ENCODE results near the gene CAMTA1. TPM values are rescaled to one million over a fixed set of nuclear protein-coding genes. Genes with fewer than 3 reads are reported as not detected.

CAMTA1 gene
- total RNA-seq, 1 donor from 2014 or later: 114 TPM

DNA sequence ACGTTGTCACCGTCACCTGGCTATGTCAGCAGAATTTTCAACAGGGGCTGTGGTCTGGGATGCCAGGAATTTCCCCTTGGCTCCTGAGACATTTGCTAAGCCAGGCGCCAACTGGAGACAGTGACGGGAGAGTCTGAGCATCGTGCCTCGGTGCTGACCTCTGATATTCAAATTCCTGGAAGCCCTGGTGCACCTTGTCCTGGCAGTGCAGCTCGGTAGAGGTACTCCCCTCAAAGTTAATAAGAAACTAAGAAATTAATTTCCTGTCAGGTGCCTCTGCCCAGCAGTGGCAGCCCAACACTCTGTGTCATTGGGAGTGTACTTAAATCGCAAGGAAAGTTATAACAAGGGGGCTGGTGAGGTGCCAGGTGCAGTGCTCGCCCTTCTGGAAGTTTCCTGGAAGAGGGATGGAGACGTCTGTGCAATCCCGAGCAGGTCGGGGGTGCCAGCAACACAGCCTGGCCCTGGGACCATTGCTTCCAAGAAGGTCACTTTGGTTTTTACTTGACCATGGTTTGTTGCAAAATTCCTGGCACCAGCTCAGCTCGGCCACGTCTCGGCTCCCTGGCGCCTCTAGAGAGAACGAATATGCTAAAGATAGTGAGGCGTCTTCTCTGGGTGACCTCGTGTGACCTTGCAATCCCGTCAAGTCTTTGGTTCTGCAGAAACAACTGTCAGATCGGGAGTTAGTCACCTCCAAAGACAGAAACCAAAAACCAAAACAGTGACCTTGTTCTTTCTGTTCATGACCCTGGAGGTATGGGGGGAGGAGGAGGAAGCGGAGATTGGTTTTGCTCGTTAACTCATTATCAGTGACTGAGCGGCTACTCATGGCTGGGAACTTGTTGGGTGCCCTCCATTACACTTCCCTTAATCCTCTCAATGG, 836.3 kb downstream of the CAMTA1 start:
- intact Hi-C loops (cut with DNase I): no loop called here
- DNase-seq (ENCODE audit: low spot score): peak; percentile 70

- DNase-seq (ENCODE audit: low spot score): no peak
- intact Hi-C loops (cut with DNase I): no loop called here
Observed at GRCh38 chr1:7623842-7624241, 838.6 kb downstream of the CAMTA1 start.

DNA sequence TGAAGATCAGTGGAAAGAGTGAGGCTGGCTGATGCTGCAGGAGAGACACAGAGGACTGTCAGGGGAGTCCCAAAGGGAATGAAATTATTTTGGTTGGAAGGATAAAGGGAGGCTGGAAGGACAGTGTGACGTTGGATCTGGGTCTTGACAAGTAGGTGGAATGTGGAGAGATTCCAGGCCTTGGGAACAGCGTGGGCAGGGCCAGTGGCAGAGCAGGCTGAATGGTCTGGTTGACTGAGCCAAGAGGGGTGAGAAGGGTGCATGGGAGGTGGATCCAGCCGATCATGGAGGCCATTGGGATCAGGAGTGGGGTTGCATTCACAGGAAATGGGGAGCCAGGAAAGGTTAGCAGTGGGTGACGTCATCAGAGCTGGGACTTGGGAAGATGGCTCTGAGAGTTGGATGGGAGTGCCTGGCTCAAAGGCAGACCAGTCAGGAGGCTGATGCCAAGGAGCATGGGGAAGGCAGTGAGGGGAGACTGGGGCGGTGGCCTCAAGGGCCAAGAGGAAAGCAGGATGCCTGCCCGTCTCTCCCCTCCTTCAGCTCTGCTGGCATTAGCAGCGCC, 839.6 kb downstream of the CAMTA1 start:
- intact Hi-C loops (cut with DNase I): no loop called here
- no peak for DNase-seq (ENCODE audit: low spot score)

DNA sequence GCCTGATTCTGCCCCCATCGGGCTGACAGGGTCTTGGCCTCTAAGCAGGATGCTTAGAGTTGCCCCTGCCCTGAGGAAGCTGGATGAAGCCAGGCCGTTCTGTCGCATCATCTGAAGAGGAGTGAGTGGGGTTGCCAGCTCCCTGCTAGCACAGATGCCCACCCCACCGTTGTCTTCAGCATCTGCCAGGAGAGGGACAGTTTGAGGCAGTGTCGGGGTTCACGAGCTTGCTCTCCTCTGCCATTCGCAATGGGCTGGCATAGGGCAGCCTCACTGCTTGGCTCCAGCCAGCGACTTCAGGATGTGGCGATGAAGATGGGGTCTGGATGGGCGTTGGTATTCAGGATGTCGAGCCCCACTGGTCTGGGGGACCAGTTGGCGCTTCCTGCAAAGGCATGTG, 840.1 kb downstream of the CAMTA1 start:
- DNase-seq (ENCODE audit: low spot score): no peak
- intact Hi-C loops (cut with DNase I): no loop called here

GRCh38 chr1:7628273-7628672, 843.0 kb downstream of the CAMTA1 start:
- DNase-seq (ENCODE audit: low spot score): no peak
- intact Hi-C loops (cut with DNase I): no loop called here

DNA sequence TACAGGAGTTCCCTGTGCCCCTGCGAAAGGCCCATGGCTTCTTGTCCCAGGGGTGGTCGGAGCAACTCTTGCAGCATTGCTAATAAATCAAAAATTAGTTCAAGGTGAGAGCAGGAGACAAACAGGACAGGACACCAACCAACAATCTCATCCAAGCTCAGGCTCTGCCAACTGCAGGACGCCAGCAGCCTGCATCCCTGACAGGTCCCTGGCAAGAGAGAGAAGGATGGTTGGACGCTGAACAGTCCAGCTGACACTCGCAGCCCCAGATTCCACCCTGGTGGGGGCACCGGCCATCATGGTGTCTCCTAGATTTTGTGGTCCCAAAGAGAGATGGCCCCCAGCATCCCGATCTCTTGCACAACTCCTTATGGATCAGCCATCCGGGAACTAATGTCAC, 843.8 kb downstream of the CAMTA1 start:
- intact Hi-C loops (cut with DNase I): no loop called here
- DNase-seq (ENCODE audit: low spot score): no peak

- intact Hi-C loops (cut with DNase I): no loop called here
- DNase-seq (ENCODE audit: low spot score): no peak
Observed at GRCh38 chr1:7629465-7630195, 844.4 kb downstream of the CAMTA1 start.

DNA sequence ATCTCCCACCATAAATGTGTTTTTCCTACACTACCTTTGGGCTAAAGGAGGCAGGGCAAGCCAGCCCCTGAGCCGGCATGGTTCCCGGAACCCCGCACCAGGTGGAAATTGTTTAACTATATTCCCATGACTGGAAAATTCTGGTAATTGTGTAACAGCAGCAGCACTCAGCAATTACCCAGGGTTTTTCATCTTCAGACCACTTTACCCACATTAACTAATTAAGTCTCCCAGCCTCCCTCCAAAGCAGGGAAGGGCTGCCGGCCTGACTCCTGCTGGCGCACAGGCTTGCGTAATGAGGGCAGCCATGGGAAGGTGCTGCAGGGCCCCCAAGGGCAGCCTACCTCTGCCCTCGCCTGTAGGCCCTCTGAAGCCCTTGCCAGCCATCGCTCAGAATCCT, 845.1 kb downstream of the CAMTA1 start:
- DNase-seq (ENCODE audit: low spot score): no peak
- intact Hi-C loops (cut with DNase I): no loop called here

DNA sequence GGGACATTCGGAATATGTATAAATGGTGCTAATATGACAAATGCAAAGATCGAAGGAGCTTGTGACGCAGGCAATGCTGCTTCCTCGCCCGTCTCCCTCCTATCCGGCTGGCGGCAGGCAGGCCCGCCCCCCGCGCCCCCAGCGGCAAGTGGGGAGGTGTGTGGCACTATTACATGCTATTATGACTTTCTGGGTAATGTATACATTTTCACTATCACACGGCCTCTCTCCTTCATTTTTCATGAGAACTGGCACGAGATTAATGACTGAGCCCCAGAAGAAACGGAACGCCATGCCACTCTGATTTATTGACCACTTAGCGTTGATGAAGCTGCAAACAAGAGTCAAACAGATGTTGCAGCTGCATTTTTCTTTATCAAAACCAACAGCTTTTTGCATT, 846.9 kb downstream of the CAMTA1 start:
- intact Hi-C loops (cut with DNase I): no loop called here
- no peak for DNase-seq (ENCODE audit: low spot score)

DNA sequence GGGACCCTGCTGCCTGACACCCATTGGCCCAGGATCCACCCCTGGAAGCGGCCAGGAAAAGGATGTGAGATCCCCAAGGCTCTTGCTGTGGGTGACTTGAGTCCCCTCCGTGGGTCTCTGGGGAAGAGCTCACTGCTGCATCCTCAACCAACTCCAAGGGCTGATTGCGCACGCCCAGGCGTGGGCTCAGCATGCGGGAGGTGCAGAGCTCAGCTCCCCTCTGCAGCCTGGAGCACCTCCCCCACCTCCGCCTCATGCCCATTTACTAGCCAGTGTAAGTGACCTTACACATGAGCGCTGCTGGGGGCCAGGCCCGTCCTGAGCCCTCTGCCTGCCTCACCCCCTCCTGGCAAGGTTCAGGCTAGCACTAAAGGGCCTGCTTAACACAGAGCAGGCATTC, 847.4 kb downstream of the CAMTA1 start:
- intact Hi-C loops (cut with DNase I): no loop called here
- DNase-seq (ENCODE audit: low spot score): no peak

DNA sequence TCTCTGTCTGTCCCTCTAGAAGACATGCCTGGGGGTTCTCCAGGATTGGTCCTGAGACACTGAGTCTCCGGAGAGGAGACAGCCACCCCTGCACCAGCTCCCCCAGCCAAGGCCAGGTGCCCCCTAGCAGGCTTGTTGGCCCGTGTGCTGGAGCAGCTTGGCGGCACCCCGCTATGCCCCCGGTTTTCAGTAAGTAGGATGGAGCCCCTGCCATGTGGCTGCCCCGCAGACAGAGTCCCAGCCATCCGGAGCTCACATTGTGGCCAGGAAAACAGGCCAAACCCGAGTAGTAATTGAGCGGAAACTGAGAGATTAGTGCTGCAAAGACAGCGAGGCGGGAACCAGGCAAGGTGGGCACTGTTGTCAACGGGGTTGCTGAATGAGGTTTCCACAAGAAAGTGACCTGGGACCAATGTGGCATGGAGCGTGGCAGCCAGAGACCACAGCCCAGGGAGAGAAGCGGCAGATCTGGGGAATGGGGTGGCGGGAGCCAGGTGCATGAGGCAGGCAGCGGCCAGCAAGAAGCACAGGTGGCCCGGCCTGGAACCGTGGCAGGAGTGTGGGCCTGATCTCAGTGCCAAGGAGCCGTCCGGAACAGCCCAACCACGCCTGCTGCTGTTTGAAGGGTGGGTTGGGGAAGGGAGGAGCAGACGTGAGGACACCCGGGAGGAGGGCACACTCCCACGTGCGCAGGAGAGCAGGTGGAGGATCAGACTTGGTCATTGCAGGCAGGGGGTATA, 848.4 kb downstream of the CAMTA1 start:
- no peak for DNase-seq (ENCODE audit: low spot score)
- intact Hi-C loops (cut with DNase I): no loop called here

DNA sequence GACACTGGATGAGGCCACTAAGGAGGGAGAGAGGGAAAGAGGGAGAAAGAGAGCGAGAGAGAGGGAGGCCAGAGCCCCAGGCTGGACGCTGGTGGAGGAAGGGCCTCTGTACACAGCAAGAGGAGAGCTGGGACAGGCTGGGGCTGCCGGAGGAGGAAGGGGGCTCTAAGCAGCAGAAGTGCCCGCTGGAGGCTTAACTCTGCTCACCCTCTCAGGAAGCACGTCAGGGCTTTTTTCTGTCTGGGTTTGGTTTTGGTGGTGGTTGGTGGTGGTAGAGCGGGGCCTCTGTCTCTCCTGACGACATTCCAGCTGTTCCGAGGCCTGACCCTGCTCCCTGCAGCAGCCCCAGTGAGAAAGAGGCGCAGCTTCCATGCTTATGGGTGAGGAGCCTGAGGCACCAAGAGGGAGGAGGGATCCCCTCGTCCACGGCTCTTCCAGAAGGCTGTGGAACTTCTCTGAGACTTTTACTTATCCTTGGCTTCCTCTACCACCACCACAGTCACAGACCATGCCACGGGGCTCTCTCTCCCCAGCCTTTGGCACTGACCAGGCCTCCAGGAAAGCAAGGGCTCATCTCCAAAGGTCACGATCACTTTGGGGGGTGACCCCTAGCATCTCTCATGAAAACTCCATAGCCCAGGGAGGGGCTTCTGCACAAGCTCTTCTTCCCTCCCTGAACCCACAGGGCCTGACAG, 849.4 kb downstream of the CAMTA1 start:
- DNase-seq (ENCODE audit: low spot score): no peak
- intact Hi-C loops (cut with DNase I): no loop called here

DNA sequence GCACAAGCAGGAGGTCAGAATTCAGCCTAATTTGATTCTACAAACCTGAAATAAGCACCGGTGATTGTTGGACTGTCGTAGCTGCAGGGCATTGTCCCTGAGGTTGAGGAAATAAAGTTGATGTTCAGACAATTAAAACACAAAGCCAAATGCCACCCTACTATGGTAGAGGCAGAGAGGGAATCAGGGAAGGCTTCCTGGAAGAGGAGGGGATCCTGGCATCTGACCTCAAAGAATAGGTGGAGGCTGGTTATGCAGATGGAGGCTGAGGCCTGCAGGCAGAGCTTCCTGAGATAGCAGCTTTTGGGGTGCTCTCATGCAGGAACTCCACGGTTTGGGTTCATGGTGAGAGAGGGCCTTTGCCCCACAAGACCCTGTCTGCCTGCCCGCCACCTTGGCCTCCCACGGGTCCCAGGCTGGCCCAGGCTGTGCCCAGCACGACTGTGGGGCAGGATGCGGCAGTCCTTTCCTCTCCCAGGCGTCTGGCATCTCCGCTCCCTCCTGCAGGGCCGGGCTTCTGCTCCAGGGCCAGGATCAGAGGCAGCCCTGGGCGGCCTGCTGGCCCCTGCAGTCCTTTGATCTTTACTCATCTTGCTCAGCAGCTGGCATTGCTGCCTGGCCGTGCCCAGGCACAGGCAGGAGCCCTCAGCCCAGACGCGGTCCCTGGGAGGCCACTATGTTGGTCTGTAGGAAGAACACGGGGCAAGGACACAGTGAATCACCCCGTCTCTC, 851.7 kb downstream of the CAMTA1 start:
- no peak for DNase-seq (ENCODE audit: low spot score)
- intact Hi-C loops (cut with DNase I): no loop called here

DNA sequence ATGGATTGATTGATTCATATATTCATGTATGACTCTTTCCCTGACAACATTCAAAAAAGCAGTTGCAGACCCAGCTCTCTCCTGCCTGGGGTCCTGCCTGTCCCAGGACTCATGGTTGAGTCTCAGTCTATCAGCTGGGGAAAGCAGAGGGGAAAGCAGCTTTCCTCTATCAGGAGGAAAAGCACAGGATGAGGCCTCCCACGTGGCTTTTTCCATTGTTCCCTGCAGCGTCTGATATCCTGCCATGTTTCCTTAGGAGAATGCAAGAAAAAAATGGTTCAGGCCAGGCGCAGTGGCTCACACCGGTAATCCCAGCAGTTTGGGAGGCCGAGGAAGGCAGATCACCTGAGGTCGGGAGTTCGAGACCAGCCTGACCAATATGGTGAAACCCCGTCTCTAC, 852.8 kb downstream of the CAMTA1 start:
- intact Hi-C loops (cut with DNase I): no loop called here
- DNase-seq (ENCODE audit: low spot score): no peak

DNA sequence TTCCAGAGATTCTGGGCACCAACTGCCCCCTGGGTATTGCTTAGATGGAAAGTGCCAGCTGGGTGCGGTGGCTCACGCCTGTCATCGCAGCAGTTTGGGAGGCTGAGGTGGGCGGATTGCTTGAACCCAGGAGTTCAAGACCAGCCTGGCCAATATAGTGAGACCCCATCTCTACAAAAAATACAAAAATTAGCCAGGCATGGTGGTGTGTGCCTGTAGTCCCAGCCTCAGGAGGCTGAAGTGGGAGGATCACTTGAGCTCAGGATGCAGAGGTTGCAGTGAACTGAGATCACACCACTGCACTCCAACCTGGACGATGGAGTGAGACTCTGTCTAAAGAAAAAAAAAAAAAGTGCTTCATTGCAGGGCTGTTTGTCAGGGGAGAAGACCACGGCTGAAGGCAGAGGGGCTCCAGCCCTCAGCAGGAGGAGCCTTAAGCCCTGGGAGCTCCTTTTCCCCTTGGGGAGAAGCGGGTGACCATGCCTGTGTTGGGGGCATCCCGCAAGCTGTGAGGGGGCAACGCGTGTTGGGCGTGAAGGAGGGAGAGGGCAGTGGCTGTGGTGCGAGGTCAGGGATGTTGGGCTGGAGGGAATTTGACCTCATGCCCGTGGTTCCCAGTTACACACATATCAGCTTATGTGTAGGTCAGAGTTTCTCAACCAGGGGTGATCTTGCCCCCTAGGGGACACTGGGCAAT, 854.3 kb downstream of the CAMTA1 start:
- no peak for DNase-seq (ENCODE audit: low spot score)
- intact Hi-C loops (cut with DNase I): loop anchor here (10.0 kb wide), 1 partner anchor 275 kb away; no protein-coding TSS in a partner anchor

DNA sequence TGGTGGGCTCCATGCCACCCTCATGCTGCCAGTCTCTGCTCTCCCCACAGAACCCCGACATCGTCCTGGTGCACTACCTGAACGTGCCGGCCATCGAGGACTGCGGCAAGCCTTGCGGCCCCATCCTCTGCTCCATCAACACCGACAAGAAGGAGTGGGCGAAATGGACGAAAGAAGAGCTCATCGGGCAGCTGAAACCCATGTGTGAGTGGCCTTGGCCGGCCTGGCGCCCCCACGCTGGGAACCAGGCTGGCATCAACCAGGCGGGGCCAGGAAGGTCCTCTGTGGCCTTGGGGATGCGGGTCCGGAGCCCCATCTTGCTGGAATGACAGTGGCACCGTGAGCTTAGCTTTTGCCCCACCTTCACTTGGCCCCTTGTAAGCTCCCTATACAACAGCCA, 855.1 kb downstream of the CAMTA1 start:
- intact Hi-C loops (cut with DNase I): loop anchor here (10.0 kb wide), 1 partner anchor 276 kb away; no protein-coding TSS in a partner anchor
- no peak for DNase-seq (ENCODE audit: low spot score)

DNA sequence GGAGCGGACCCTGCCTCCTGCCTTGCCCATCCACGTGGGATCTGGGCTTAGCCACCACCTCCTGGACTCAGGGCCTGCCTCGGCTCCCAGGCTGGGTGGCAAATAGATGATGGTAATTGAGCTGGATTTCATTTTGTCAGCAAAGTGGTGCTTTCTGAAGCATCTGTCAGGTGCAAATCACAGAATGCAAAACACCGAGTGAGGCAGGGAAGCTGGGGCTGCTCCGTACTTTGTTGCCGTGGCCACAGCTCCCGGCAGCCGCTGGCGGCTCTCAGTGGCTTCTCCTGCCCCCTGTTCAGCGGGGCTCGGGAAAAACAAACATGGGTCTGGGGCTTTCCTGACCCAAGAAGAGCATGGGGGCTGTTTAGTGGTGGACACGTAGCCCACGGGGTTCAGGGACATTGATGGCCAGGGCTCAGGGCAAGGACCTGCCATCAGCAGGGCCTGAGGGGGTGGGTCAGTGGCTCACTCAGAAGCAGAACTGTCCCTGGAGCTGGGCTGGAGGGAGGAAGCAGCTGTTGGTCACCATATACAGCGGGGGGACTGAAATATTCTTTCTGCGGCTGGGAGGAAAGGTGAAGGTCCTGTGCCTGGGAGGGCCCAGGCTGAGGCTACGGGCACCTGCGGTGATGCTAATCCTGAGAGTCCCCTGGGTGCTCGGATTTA, 855.8 kb downstream of the CAMTA1 start:
- intact Hi-C loops (cut with DNase I): loop anchor here (10.0 kb wide), 1 partner anchor 276 kb away; no protein-coding TSS in a partner anchor
- DNase-seq (ENCODE audit: low spot score): no peak
